Measurements from ENCODE around the gene FRMD4A.

Gene FRMD4A

GRCh38 chr10:13990946-13991345, 339.8 kb downstream of the FRMD4A start:
- peaks cover 4% of the 10 kb centered on the region for H3K27me3 ChIP-seq (ENCODE audit: insufficient read depth, low read length, poor library complexity)
- H3K4me3 ChIP-seq (ENCODE audit: low read depth in 1 of 2, low read length in 2 of 2), result no peak overlapping the region
- H3K9ac ChIP-seq (ENCODE audit: low read depth, low read length), result no peak overlapping the region
- H3K9me3 ChIP-seq (ENCODE audit: insufficient read depth, low read length, severe bottlenecking), result no peaks in the 10 kb centered on the region
- H3K4me1 ChIP-seq (ENCODE audit: insufficient read depth, low read length), result no peaks in the 10 kb centered on the region
- no peaks in the 10 kb centered on the region for H3K79me2 ChIP-seq (ENCODE audit: insufficient read depth, low read length)
- no peaks in the 10 kb centered on the region for H4K20me1 ChIP-seq (ENCODE audit: insufficient read depth, low read length)
- ATAC-seq (ENCODE audit: insufficient read depth, low read depth) (no peak), DNase-seq (no peak)
- H3K27ac ChIP-seq (ENCODE audit: low read length), result no peak overlapping the region
- H3K36me3 ChIP-seq (ENCODE audit: insufficient read depth, low read length), result no peaks in the 10 kb centered on the region
- no peak for TF ChIP-seq CTCF (IDR thresholded peaks at IDR 0.05; ENCODE audit: borderline replicate concordance, extremely low read depth, low read length, poor library complexity, severe bottlenecking)
- TF ChIP-seq EZH2 (IDR thresholded peaks at IDR 0.05; ENCODE audit: borderline replicate concordance, low read depth, low read length, severe bottlenecking), result no peak
- H3K4me2 ChIP-seq (ENCODE audit: insufficient read depth, low read length), result no peak overlapping the region
- no peak overlapping the region for H2AFZ ChIP-seq (ENCODE audit: low read depth, low read length)

- no peak overlapping the region for H2AFZ ChIP-seq (ENCODE audit: low read depth, low read length)
- no peak for ATAC-seq (ENCODE audit: insufficient read depth, low read depth)
- no peak overlapping the region for H3K4me2 ChIP-seq (ENCODE audit: insufficient read depth, low read length)
- H4K20me1 ChIP-seq (ENCODE audit: insufficient read depth, low read length), result no peaks in the 10 kb centered on the region
- no peak for TF ChIP-seq CTCF (IDR thresholded peaks at IDR 0.05; ENCODE audit: borderline replicate concordance, extremely low read depth, low read length, poor library complexity, severe bottlenecking)
- TF ChIP-seq EZH2 (IDR thresholded peaks at IDR 0.05; ENCODE audit: borderline replicate concordance, low read depth, low read length, severe bottlenecking), result no peak
- no peaks in the 10 kb centered on the region for H3K79me2 ChIP-seq (ENCODE audit: insufficient read depth, low read length)
- no peak for DNase-seq
- no peaks in the 10 kb centered on the region for H3K4me1 ChIP-seq (ENCODE audit: insufficient read depth, low read length)
- no peaks in the 10 kb centered on the region for H3K9me3 ChIP-seq (ENCODE audit: insufficient read depth, low read length, severe bottlenecking)
- H3K36me3 ChIP-seq (ENCODE audit: insufficient read depth, low read length), result no peaks in the 10 kb centered on the region
- no peak overlapping the region for H3K9ac ChIP-seq (ENCODE audit: low read depth, low read length)
- H3K27me3 ChIP-seq (ENCODE audit: insufficient read depth, low read length, poor library complexity), result peaks cover 4% of the 10 kb centered on the region
- no peak overlapping the region for H3K4me3 ChIP-seq (ENCODE audit: low read depth in 1 of 2, low read length in 2 of 2)
- H3K27ac ChIP-seq (ENCODE audit: low read length), result no peak overlapping the region
Measured at GRCh38 chr10:13990392-13990805, 340.3 kb downstream of the FRMD4A start.

GRCh38 chr10:13989616-13990015, 341.1 kb downstream of the FRMD4A start:
- Histone ChIP-seq H3K4me3 (ENCODE audit: low read depth in 1 of 2, low read length in 2 of 2) (no peak overlapping the region), H3K9ac (ENCODE audit: low read depth, low read length) (no peak overlapping the region), H2AFZ (ENCODE audit: low read depth, low read length) (no peak overlapping the region), H3K36me3 (ENCODE audit: insufficient read depth, low read length) (no peaks in the 10 kb centered on the region), H3K79me2 (ENCODE audit: insufficient read depth, low read length) (no peaks in the 10 kb centered on the region), H3K4me2 (ENCODE audit: insufficient read depth, low read length) (no peak overlapping the region), H3K4me1 (ENCODE audit: insufficient read depth, low read length) (no peaks in the 10 kb centered on the region), H4K20me1 (ENCODE audit: insufficient read depth, low read length) (no peaks in the 10 kb centered on the region), H3K27me3 (ENCODE audit: insufficient read depth, low read length, poor library complexity) (peaks cover 4% of the 10 kb centered on the region), H3K27ac (ENCODE audit: low read length) (no peak overlapping the region), H3K9me3 (ENCODE audit: insufficient read depth, low read length, severe bottlenecking) (no peaks in the 10 kb centered on the region)
- TF ChIP-seq CTCF (IDR thresholded peaks at IDR 0.05; ENCODE audit: borderline replicate concordance, extremely low read depth, low read length, poor library complexity, severe bottlenecking) (no peak), EZH2 (IDR thresholded peaks at IDR 0.05; ENCODE audit: borderline replicate concordance, low read depth, low read length, severe bottlenecking) (no peak)
- DNase-seq, result no peak
- ATAC-seq (ENCODE audit: insufficient read depth, low read depth), result no peak

- DNase-seq, result no peak
- peaks cover 4% of the 10 kb centered on the region for H3K27me3 ChIP-seq (ENCODE audit: insufficient read depth, low read length, poor library complexity)
- no peaks in the 10 kb centered on the region for H3K9me3 ChIP-seq (ENCODE audit: insufficient read depth, low read length, severe bottlenecking)
- H3K4me2 ChIP-seq (ENCODE audit: insufficient read depth, low read length), result no peak overlapping the region
- H3K79me2 ChIP-seq (ENCODE audit: insufficient read depth, low read length), result no peaks in the 10 kb centered on the region
- H3K36me3 ChIP-seq (ENCODE audit: insufficient read depth, low read length), result no peaks in the 10 kb centered on the region
- H4K20me1 ChIP-seq (ENCODE audit: insufficient read depth, low read length), result no peaks in the 10 kb centered on the region
- no peak overlapping the region for H2AFZ ChIP-seq (ENCODE audit: low read depth, low read length)
- H3K9ac ChIP-seq (ENCODE audit: low read depth, low read length), result no peak overlapping the region
- H3K4me1 ChIP-seq (ENCODE audit: insufficient read depth, low read length), result no peaks in the 10 kb centered on the region
- H3K27ac ChIP-seq (ENCODE audit: low read length), result no peak overlapping the region
- ATAC-seq (ENCODE audit: insufficient read depth, low read depth), result no peak
- H3K4me3 ChIP-seq (ENCODE audit: low read depth in 1 of 2, low read length in 2 of 2), result no peak overlapping the region
- TF ChIP-seq CTCF (IDR thresholded peaks at IDR 0.05; ENCODE audit: borderline replicate concordance, extremely low read depth, low read length, poor library complexity, severe bottlenecking), result no peak
- TF ChIP-seq EZH2 (IDR thresholded peaks at IDR 0.05; ENCODE audit: borderline replicate concordance, low read depth, low read length, severe bottlenecking), result no peak
Measured at GRCh38 chr10:13987446-13987845, 343.3 kb downstream of the FRMD4A start.
